ENCODE data around the gene ADGRL3. TPM values are rescaled to one million over a fixed set of nuclear protein-coding genes. Genes with fewer than 3 reads are reported as not detected.

The ADGRL3 gene
- total RNA-seq, 2 experiments from 2014 or later = not detected

DNA sequence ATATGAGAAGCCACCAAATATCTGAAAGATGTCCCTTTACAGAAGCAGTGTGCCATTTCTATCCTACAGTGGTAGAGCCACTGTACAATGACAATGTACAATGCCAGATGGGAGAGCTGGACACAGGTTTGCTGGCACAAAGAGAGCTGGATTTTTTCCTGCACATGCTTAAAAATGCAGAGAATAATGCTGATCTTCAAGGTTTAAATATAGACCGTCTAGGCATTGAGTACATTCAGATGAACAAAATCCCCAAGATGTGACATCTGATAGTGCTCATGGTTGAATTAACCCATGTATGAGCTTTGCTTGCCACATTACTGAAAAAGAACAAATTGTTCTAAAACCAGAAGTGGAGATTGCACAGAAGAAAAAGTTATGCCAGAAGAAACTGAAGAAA, 11.7 kb downstream of the ADGRL3 start:
- Mint-ChIP-seq H3K4me1 (ENCODE audit: low read depth) (no peaks in the 10 kb centered on the region), H3K4me3 (no peak overlapping the region), H3K27me3 (no peaks in the 10 kb centered on the region), H3K9me3 (peaks cover 6% of the 10 kb centered on the region), H3K27ac (no peak overlapping the region), H3K36me3 (no peaks in the 10 kb centered on the region)
- CTCF ChIA-PET = no interaction called here
- POLR2A ChIA-PET = no interaction called here
- intact Hi-C loops (cut with micrococcal nuclease) = no loop called here
- no peak for DNase-seq

- CTCF ChIA-PET = no interaction called here
- H3K4me3 Mint-ChIP-seq = no peak overlapping the region
These were observed 12.7 kb downstream of the ADGRL3 start for GRCh38 chr4:61212788-61213187.

DNA sequence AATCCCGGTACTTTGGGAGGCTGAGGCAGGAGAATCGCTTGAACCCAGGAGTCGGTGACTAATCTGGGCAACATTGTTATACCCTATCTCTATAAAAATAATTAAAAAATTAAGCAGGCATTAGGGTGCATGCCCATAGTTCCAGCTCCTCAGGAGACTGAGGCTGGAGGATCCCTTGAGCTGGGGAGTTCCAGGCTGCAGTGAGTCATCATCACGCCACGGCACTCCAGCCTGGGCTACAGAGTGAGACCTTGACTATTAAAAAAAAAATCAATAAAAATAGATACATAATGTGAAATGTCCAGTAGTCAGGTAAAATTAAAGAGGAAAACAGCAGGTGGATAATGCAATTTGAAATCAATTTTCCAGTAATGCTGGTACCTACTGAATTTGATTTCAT, 14.6 kb downstream of the ADGRL3 start:
- H3K4me1 Mint-ChIP-seq (ENCODE audit: low read depth) = no peaks in the 10 kb centered on the region
- H3K9me3 Mint-ChIP-seq = peaks cover 7% of the 10 kb centered on the region
- CTCF ChIA-PET = no interaction called here

More at GRCh38 chr4:61212788-61213187, 12.7 kb downstream of the ADGRL3 start:
- no peak for DNase-seq
- POLR2A ChIA-PET = no interaction called here
- Mint-ChIP-seq H3K27me3 (no peaks in the 10 kb centered on the region), H3K9me3 (peaks cover 7% of the 10 kb centered on the region), H3K4me1 (ENCODE audit: low read depth) (no peaks in the 10 kb centered on the region), H3K27ac (no peak overlapping the region), H3K36me3 (no peaks in the 10 kb centered on the region)
- intact Hi-C loops (cut with micrococcal nuclease) = no loop called here

GRCh38 chr4:61217222-61217621, 17.1 kb downstream of the ADGRL3 start:
- H3K27ac Mint-ChIP-seq = no peak overlapping the region
- intact Hi-C loops (cut with micrococcal nuclease) = no loop called here
- DNase-seq = no peak
- no peak overlapping the region for H3K4me3 Mint-ChIP-seq
- no peaks in the 10 kb centered on the region for H3K4me1 Mint-ChIP-seq (ENCODE audit: low read depth)
- H3K36me3 Mint-ChIP-seq = no peaks in the 10 kb centered on the region
- H3K27me3 Mint-ChIP-seq = no peaks in the 10 kb centered on the region
- peaks cover 7% of the 10 kb centered on the region for H3K9me3 Mint-ChIP-seq
- ChIA-PET CTCF (no interaction called here), POLR2A (no interaction called here)

More for the DNA sequence above, 14.6 kb downstream of the ADGRL3 start:
- no peak for DNase-seq
- intact Hi-C loops (cut with micrococcal nuclease) = no loop called here
- H3K27ac Mint-ChIP-seq = no peak overlapping the region
- POLR2A ChIA-PET = no interaction called here
- H3K27me3 Mint-ChIP-seq = no peaks in the 10 kb centered on the region
- no peak overlapping the region for H3K4me3 Mint-ChIP-seq
- H3K36me3 Mint-ChIP-seq = no peaks in the 10 kb centered on the region

GRCh38 chr4:61220556-61220955, 20.4 kb downstream of the ADGRL3 start:
- CTCF ChIA-PET = no interaction called here
- H3K36me3 Mint-ChIP-seq = no peaks in the 10 kb centered on the region
- no peak overlapping the region for H3K4me3 Mint-ChIP-seq
- intact Hi-C loops (cut with micrococcal nuclease) = no loop called here
- H3K9me3 Mint-ChIP-seq = peaks cover 10% of the 10 kb centered on the region
- H3K4me1 Mint-ChIP-seq (ENCODE audit: low read depth) = no peaks in the 10 kb centered on the region
- no peak for DNase-seq
- POLR2A ChIA-PET = no interaction called here
- H3K27ac Mint-ChIP-seq = no peak overlapping the region
- H3K27me3 Mint-ChIP-seq = no peaks in the 10 kb centered on the region

DNA sequence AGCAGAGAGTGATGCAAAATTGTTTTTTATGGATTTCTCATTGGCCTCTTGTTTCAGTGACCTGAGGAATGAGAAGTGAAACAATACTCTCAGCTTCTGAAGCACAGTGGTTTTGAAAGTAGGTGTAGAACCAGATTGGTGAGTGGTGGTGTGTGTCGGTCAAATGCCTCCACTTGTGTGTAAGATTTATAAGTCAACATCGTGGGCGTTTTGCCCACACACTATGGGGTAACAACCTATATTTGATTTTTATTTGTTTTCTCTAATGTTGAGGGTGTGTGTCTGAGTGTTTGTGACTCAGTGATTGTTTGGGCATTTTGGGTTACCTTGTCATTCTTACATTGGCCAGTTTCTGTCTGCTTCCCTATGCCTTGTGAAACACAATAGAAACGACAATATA, 23.3 kb downstream of the ADGRL3 start:
- CTCF ChIA-PET = no interaction called here
- no peaks in the 10 kb centered on the region for H3K27me3 Mint-ChIP-seq

GRCh38 chr4:61224573-61224972, 24.4 kb downstream of the ADGRL3 start:
- Mint-ChIP-seq H3K9me3 (peaks cover 4% of the 10 kb centered on the region), H3K36me3 (no peaks in the 10 kb centered on the region), H3K4me1 (ENCODE audit: low read depth) (no peaks in the 10 kb centered on the region), H3K4me3 (no peak overlapping the region), H3K27ac (no peak overlapping the region), H3K27me3 (no peaks in the 10 kb centered on the region)
- no peak for DNase-seq
- ChIA-PET CTCF (no interaction called here), POLR2A (no interaction called here)
- intact Hi-C loops (cut with micrococcal nuclease) = no loop called here

More for the DNA sequence above, 23.3 kb downstream of the ADGRL3 start:
- POLR2A ChIA-PET = no interaction called here
- H3K4me3 Mint-ChIP-seq = no peak overlapping the region
- H3K27ac Mint-ChIP-seq = no peak overlapping the region
- peaks cover 4% of the 10 kb centered on the region for H3K9me3 Mint-ChIP-seq
- H3K36me3 Mint-ChIP-seq = no peaks in the 10 kb centered on the region
- intact Hi-C loops (cut with micrococcal nuclease) = no loop called here
- H3K4me1 Mint-ChIP-seq (ENCODE audit: low read depth) = no peaks in the 10 kb centered on the region
- no peak for DNase-seq

DNA sequence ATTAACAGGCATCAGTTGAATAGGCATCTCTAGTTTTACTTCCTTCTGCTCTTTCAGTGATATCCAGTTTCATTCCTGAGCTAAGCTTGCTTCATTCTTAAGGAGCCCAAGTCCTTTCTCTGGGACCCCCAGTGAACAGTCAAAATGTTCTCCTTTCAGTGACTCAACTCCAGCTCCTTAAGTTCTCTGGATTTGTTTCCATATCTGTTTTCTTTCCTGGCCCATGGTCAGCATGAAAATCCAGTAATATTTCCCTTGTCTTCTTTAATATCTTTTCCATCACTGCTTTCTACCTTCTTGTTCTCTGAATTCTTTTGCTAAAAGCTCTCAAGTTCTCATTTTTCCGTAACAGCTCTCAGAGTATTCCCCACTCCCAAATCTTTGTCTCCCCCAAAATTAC, 25.5 kb downstream of the ADGRL3 start:
- no peak for DNase-seq
- CTCF ChIA-PET = no interaction called here
- intact Hi-C loops (cut with micrococcal nuclease) = no loop called here
- H3K4me3 Mint-ChIP-seq = no peak overlapping the region
- POLR2A ChIA-PET = no interaction called here
- H3K27me3 Mint-ChIP-seq = no peaks in the 10 kb centered on the region
- no peak overlapping the region for H3K27ac Mint-ChIP-seq
- peaks cover 4% of the 10 kb centered on the region for H3K9me3 Mint-ChIP-seq
- H3K36me3 Mint-ChIP-seq = no peaks in the 10 kb centered on the region
- no peaks in the 10 kb centered on the region for H3K4me1 Mint-ChIP-seq (ENCODE audit: low read depth)

- peaks cover 10% of the 10 kb centered on the region for H3K9me3 Mint-ChIP-seq
- intact Hi-C loops (cut with micrococcal nuclease) = no loop called here
- CTCF ChIA-PET = interaction anchor here (0.6 kb wide), 1 partner anchor 1945 kb away, joined by 4 read pairs; no protein-coding TSS in a partner anchor
- H3K27me3 Mint-ChIP-seq = no peaks in the 10 kb centered on the region
- no peak overlapping the region for H3K27ac Mint-ChIP-seq
- H3K36me3 Mint-ChIP-seq = no peaks in the 10 kb centered on the region
- POLR2A ChIA-PET = no interaction called here
- H3K4me1 Mint-ChIP-seq (ENCODE audit: low read depth) = no peaks in the 10 kb centered on the region
- DNase-seq = no peak
- no peak overlapping the region for H3K4me3 Mint-ChIP-seq
These were observed 31.3 kb downstream of the ADGRL3 start for GRCh38 chr4:61231421-61231820.

GRCh38 chr4:61239250-61239649, 39.1 kb downstream of the ADGRL3 start:
- ChIA-PET CTCF (no interaction called here), POLR2A (no interaction called here)
- intact Hi-C loops (cut with micrococcal nuclease) = no loop called here
- no peaks in the 10 kb centered on the region for H3K36me3 Mint-ChIP-seq
- no peak overlapping the region for H3K27ac Mint-ChIP-seq
- no peak overlapping the region for H3K4me3 Mint-ChIP-seq
- H3K27me3 Mint-ChIP-seq = no peaks in the 10 kb centered on the region
- peaks cover 5% of the 10 kb centered on the region for H3K9me3 Mint-ChIP-seq
- no peak for DNase-seq
- H3K4me1 Mint-ChIP-seq (ENCODE audit: low read depth) = no peaks in the 10 kb centered on the region

DNA sequence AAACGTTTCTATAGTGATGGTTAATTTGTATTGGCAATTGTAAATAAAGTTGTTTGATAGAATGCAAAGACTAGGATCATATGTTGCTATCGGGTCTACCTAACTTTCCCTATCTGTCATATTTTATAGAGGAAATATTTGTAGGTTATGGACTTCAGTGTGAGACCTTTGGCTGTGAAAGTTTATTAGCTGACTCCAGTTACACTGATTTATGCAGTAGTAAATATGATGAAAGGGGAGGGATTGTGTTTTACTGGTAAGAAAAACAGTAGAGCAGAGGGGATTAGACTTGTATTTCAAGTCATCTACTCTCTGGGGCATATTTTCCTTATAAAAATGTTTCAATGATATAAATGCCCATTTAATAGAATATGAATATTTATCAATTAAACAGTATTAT, 43.8 kb downstream of the ADGRL3 start:
- Mint-ChIP-seq H3K4me1 (ENCODE audit: low read depth) (no peaks in the 10 kb centered on the region), H3K27me3 (no peaks in the 10 kb centered on the region), H3K4me3 (no peak overlapping the region), H3K36me3 (no peaks in the 10 kb centered on the region), H3K27ac (no peak overlapping the region), H3K9me3 (peaks cover 5% of the 10 kb centered on the region)
- intact Hi-C loops (cut with micrococcal nuclease) = no loop called here
- POLR2A ChIA-PET = no interaction called here
- DNase-seq = no peak
- CTCF ChIA-PET = no interaction called here

DNA sequence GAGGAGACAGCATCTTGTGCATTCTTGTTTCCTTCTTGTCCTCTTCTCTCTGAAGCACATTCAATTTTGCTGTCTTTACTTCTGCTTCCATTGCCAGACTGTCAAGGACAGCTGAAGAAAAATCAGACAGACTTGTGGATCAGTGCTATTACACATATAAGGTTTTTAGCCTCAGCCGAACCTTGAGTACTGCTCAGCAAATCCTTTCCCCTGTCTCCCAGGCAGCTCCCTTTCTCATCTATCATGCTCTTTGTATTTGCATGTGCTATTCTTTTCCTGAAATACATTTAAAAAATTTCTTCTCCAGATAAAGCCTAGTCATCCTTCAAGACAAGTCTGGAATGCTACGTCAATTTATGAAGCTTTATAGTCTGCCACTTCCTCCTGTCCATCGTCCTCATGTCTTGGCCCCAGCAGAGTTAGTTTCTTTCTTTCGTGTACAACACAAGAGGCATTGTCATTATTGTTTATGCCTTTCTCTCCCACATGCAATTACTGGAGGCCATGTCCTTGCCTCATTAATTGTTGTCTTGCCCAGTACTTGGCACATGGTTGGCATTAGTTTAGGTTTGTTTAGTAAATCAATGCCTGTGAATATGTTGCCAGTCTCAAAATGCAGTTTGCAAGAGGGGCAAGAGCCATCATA, 45.1 kb downstream of the ADGRL3 start:
- H3K27ac Mint-ChIP-seq = no peak overlapping the region
- CTCF ChIA-PET = no interaction called here

DNA sequence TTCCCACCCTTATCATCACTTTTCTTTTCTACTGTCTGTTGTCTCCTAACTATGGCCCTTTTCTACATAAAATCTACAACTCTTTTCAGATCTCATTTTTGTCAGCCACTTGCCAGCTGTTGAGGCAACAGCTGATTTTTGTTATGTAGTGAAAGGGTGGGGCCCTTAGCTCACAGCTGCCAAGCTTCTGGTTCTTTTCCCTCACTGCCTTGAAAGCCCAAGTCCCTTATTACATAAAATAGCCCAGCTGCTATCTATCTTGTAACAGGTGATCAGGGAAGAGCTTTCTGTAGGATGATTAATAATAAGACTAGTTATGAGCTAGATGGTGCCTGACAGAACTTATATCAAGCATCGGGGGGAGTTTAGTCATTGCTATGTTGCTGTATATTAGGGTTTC, 45.9 kb downstream of the ADGRL3 start:
- POLR2A ChIA-PET = no interaction called here
- no peaks in the 10 kb centered on the region for H3K36me3 Mint-ChIP-seq
- H3K27ac Mint-ChIP-seq = no peak overlapping the region
- H3K4me3 Mint-ChIP-seq = no peak overlapping the region
- peaks cover 4% of the 10 kb centered on the region for H3K9me3 Mint-ChIP-seq
- CTCF ChIA-PET = no interaction called here
- no peaks in the 10 kb centered on the region for H3K4me1 Mint-ChIP-seq (ENCODE audit: low read depth)
- no peak for DNase-seq
- intact Hi-C loops (cut with micrococcal nuclease) = no loop called here
- H3K27me3 Mint-ChIP-seq = no peaks in the 10 kb centered on the region

More for the DNA sequence above, 45.1 kb downstream of the ADGRL3 start:
- H3K4me1 Mint-ChIP-seq (ENCODE audit: low read depth) = no peaks in the 10 kb centered on the region
- DNase-seq = no peak
- no peaks in the 10 kb centered on the region for H3K36me3 Mint-ChIP-seq
- POLR2A ChIA-PET = no interaction called here
- H3K9me3 Mint-ChIP-seq = peaks cover 2% of the 10 kb centered on the region
- no peak overlapping the region for H3K4me3 Mint-ChIP-seq
- intact Hi-C loops (cut with micrococcal nuclease) = no loop called here
- no peaks in the 10 kb centered on the region for H3K27me3 Mint-ChIP-seq

All from activated CD4-positive, alpha-beta memory T cell treated with anti-CD3 and anti-CD28 coated beads for 36 hours (primary cell).